Measurements from ENCODE around the gene PCDHA6. TPM values are rescaled to one million over a fixed set of nuclear protein-coding genes. Genes with fewer than 3 reads are reported as not detected.

The PCDHA6 gene
- total RNA-seq, 4 donors from 2014 or later: 0.29 to 2.4 (median 1.3) TPM

- Histone ChIP-seq H3K27ac (no peak overlapping the region), H3K27me3 (no peaks in the 10 kb centered on the region), H3K4me3 (no peak overlapping the region), H3K36me3 (no peaks in the 10 kb centered on the region), H3K4me1 (no peaks in the 10 kb centered on the region), H3K9me3 (peaks cover 0 to 8% of the 10 kb centered on the region in 2 donors)
- intact Hi-C loops (cut with DNase I; ENCODE audit: low total_unique reads): no loop called here
- DNase-seq: no peak
- no peak for TF ChIP-seq POLR2A (IDR thresholded peaks at IDR 0.05)
- no peak for TF ChIP-seq CTCF (IDR thresholded peaks at IDR 0.05)
Observed at GRCh38 chr5:140877262-140877581, 49.5 kb downstream of the PCDHA6 start.

Other genes starting within 250 kb of the PCDHA6 start
- 10 to 100 TPM in 3 of 4 donors, under 1 TPM in 1; 0.51 to 48.5 (median 34.0) TPM for gene CD14, start 194.8 kb upstream of the PCDHA6 start, total RNA-seq
- gene TMCO6, start 188.5 kb upstream of the PCDHA6 start, total RNA-seq: 10 to 100 TPM in 3 of 4 donors, 1 to 10 TPM in 1; 6.2 to 36.2 (median 22.7) TPM
- 100 to 1,000 TPM in 1 of 4 donors, 10 to 100 TPM in 3; 17.2 to 103 (median 35.6) TPM for gene NDUFA2, start 180.3 kb upstream of the PCDHA6 start, total RNA-seq
- gene IK, start 180.1 kb upstream of the PCDHA6 start, total RNA-seq: 100 to 1,000 TPM in 2 of 4 donors, 10 to 100 TPM in 2; 60.9 to 265 (median 89.3) TPM
- gene WDR55, start 163.1 kb upstream of the PCDHA6 start, total RNA-seq: 10 to 100 TPM in 3 of 4 donors, 1 to 10 TPM in 1; 5.9 to 21.9 (median 17.9) TPM
- 1 to 10 TPM in 2 of 4 donors, under 1 TPM in 2; 0.28 to 2.6 (median 0.92) TPM for gene DND1, start 154.4 kb upstream of the PCDHA6 start, total RNA-seq
- 10 to 100 TPM; 20.3 to 50.5 (median 40.4) TPM for gene HARS1, start 136.6 kb upstream of the PCDHA6 start, total RNA-seq
- 10 to 100 TPM in 2 of 4 donors, 1 to 10 TPM in 2; 2.6 to 38.0 (median 15.7) TPM for gene HARS2, start 136.5 kb upstream of the PCDHA6 start, total RNA-seq
- gene ZMAT2, start 127.5 kb upstream of the PCDHA6 start, total RNA-seq: 10 to 100 TPM; 18.2 to 41.9 (median 30.4) TPM
- gene PCDHA1, start 41.8 kb upstream of the PCDHA6 start, total RNA-seq: under 1 TPM in 1 of 4 donors, not detected in 3; 0.41 TPM
- under 1 TPM in 3 of 4 donors, not detected in 1; 0.26 to 0.76 (median 0.52) TPM for gene PCDHA2, start 33.1 kb upstream of the PCDHA6 start, total RNA-seq
- 1 to 10 TPM in 3 of 4 donors, not detected in 1; 1.6 to 2.4 (median 1.8) TPM for gene PCDHA3, start 26.9 kb upstream of the PCDHA6 start, total RNA-seq
- 1 to 10 TPM in 1 of 4 donors, under 1 TPM in 3; 0.26 to 5.8 (median 0.59) TPM for gene PCDHA4, start 20.9 kb upstream of the PCDHA6 start, total RNA-seq
- gene PCDHA5, start 6.3 kb upstream of the PCDHA6 start, total RNA-seq: 1 to 10 TPM in 1 of 4 donors, under 1 TPM in 2, not detected in 1; 0.61 to 2.3 (median 0.69) TPM
- gene PCDHA7, start 6.3 kb downstream of the PCDHA6 start, total RNA-seq: 10 to 100 TPM in 1 of 4 donors, 1 to 10 TPM in 1, under 1 TPM in 1, not detected in 1; 0.98 to 24.6 (median 2.2) TPM
- gene PCDHA8, start 13.2 kb downstream of the PCDHA6 start, total RNA-seq: 1 to 10 TPM in 2 of 4 donors, not detected in 2; 1.2 to 1.9 TPM
- gene PCDHA9, start 20.4 kb downstream of the PCDHA6 start, total RNA-seq: 1 to 10 TPM in 1 of 4 donors, under 1 TPM in 3; 0.26 to 1.2 (median 0.64) TPM
- 1 to 10 TPM in 2 of 4 donors, under 1 TPM in 2; under 0.01 to 3.1 (median 1.6) TPM for gene PCDHA10, start 27.9 kb downstream of the PCDHA6 start, total RNA-seq
- 1 to 10 TPM in 1 of 4 donors, under 1 TPM in 3; 0.26 to 2.1 (median 0.63) TPM for gene PCDHA11, start 41.0 kb downstream of the PCDHA6 start, total RNA-seq
- gene PCDHA12, start 47.3 kb downstream of the PCDHA6 start, total RNA-seq: 1 to 10 TPM in 3 of 4 donors, under 1 TPM in 1; 0.98 to 9.4 (median 1.5) TPM
- 1 to 10 TPM in 2 of 4 donors, under 1 TPM in 1, not detected in 1; 0.70 to 2.8 (median 2.1) TPM for gene PCDHA13, start 54.2 kb downstream of the PCDHA6 start, total RNA-seq
- gene PCDHAC1, start 98.3 kb downstream of the PCDHA6 start, total RNA-seq: 1 to 10 TPM in 2 of 4 donors, under 1 TPM in 1, not detected in 1; under 0.01 to 1.7 (median 1.2) TPM
- gene PCDHAC2, start 138.5 kb downstream of the PCDHA6 start, total RNA-seq: 1 to 10 TPM in 2 of 4 donors, under 1 TPM in 2; under 0.01 to 7.1 (median 1.1) TPM
- gene PCDHB1, start 223.4 kb downstream of the PCDHA6 start, total RNA-seq: under 1 TPM in 1 of 4 donors, not detected in 3; 0.28 TPM